MM.1S (cell line): Measurements from ENCODE around the gene XRCC6.

Experiments
- DNase-seq: peaks from one replicate; pipeline ENCODE4 v3.0.0-alpha.2; 2015
- H2AFZ ChIP-seq: fragments of 300-600 bp; sonication (generic); 2 replicates; pipeline ENCODE4 v1.6.0; 2016; ENCODE audit warnings: antibody characterized with exemption, low read length
- H3F3A ChIP-seq: fragments of 300-600 bp; sonication (generic); 2 replicates; pipeline ENCODE4 v1.6.1; 2016; ENCODE audit warnings: mild to moderate bottlenecking, antibody characterized with exemption, low read length, moderate library complexity, mixed read lengths; ENCODE audit not compliant: insufficient read depth
- H3K27ac ChIP-seq: fragments of 300-600 bp; sonication (generic); 2 replicates; pipeline ENCODE4 v1.5.1; 2016; ENCODE audit warnings: mild to moderate bottlenecking, low read length
- H3K27me3 ChIP-seq: fragments of 300-600 bp; sonication (generic); replicated peaks from 2 replicates; pipeline ENCODE4 v1.6.0; 2016; ENCODE audit warnings: low read length; ENCODE audit not compliant: insufficient read depth
- H3K36me3 ChIP-seq: fragments of 300-600 bp; sonication (generic); replicated peaks from 2 replicates; pipeline ENCODE4 v1.6.1; 2016; ENCODE audit warnings: mild to moderate bottlenecking, low read length, mixed read lengths; ENCODE audit not compliant: insufficient read depth
- H3K4me1 ChIP-seq: fragments of 300-600 bp; sonication (generic); 2 replicates; pipeline ENCODE4 v1.6.1; 2016; ENCODE audit warnings: low read length, mixed read lengths
- H3K4me2 ChIP-seq: fragments of 300-600 bp; sonication (generic); 2 replicates; pipeline ENCODE4 v1.6.0; 2016; ENCODE audit warnings: low read depth, low read length
- H3K4me3 ChIP-seq: fragments of 300-600 bp; sonication (generic); 2 replicates; pipeline ENCODE4 v1.5.1; 2016; ENCODE audit warnings: low read length, mixed read lengths
- H3K79me2 ChIP-seq: fragments of 300-600 bp; sonication (generic); 2 replicates; pipeline ENCODE4 v1.6.1; 2016; ENCODE audit warnings: mixed run types, low read length, mixed read lengths
- H3K9ac ChIP-seq: fragments of 300-600 bp; sonication (generic); 2 replicates; pipeline ENCODE4 v1.6.1; 2016; ENCODE audit warnings: low read length, mixed read lengths
- H3K9me2 ChIP-seq: fragments of 300-600 bp; sonication (generic); replicated peaks from 2 replicates; pipeline ENCODE4 v1.6.1; 2016; ENCODE audit warnings: mild to moderate bottlenecking, low read length, mixed read lengths; ENCODE audit not compliant: insufficient read depth
- H3K9me3 ChIP-seq: fragments of 300-600 bp; sonication (generic); replicated peaks from 2 replicates; pipeline ENCODE4 v1.6.1; 2016; ENCODE audit warnings: mild to moderate bottlenecking, low read length, mixed read lengths; ENCODE audit not compliant: insufficient read depth
- H4K20me1 ChIP-seq: fragments of 300-600 bp; sonication (generic); 2 replicates; pipeline ENCODE4 v1.6.1; 2016; ENCODE audit warnings: mild to moderate bottlenecking, low read length, moderate library complexity, mixed read lengths; ENCODE audit not compliant: insufficient read depth
- EZH2 ChIP-seq: fragments of 300-600 bp; sonication (generic); optimal IDR thresholded peaks from 2 replicates; pipeline ENCODE3; 2017; ENCODE audit warnings: low read depth, mild to moderate bottlenecking, antibody characterized with exemption, low read length, mixed read lengths
- EZH2phosphoT487 ChIP-seq: fragments of 300-600 bp; sonication (generic); IDR thresholded peaks from 2 replicates; pipeline ENCODE4 v1.6.1; 2018; ENCODE audit warnings: antibody characterized with exemption, low read length
- TF ChIP-seq, protein P1 (sequence below): fragments of 300-600 bp; sonication (generic); IDR thresholded peaks from 2 replicates; pipeline ENCODE4 v1.5.1; 2016; ENCODE audit warnings: antibody characterized with exemption, low read length, mixed read lengths

The XRCC6 gene

GRCh38 chr22:41682033-41682807 is 61.1 kb downstream of the XRCC6 start:
- Histone ChIP-seq H3K27me3 (no peaks in the 10 kb centered on the region), H3K9me3 (no peaks in the 10 kb centered on the region), H4K20me1 (peaks cover 18% of the 10 kb centered on the region), H3K4me2 (peak overlapping the region; percentile 48), H3F3A (peaks cover 7% of the 10 kb centered on the region; the same call in 1 of the 2 replicates), H3K9ac (peak overlapping the region; percentile 65), H3K36me3 (peaks cover 14% of the 10 kb centered on the region; the same call in 1 of the 2 replicates), H3K4me3 (peak overlapping the region; percentile 60), H3K27ac (peak overlapping the region; percentile 69; the same call in 1 of the 2 replicates), H3K9me2 (no peaks in the 10 kb centered on the region), H3K79me2 (peaks cover 97% of the 10 kb centered on the region), H2AFZ (no peak overlapping the region), H3K4me1 (0 out of 2 replicates have a peak, but pooled peaks cover 3% of the 10 kb centered on the region)
- TF ChIP-seq EZH2phosphoT487 (no peak), EZH2 (no peak)
- TF ChIP-seq, protein P1, sequence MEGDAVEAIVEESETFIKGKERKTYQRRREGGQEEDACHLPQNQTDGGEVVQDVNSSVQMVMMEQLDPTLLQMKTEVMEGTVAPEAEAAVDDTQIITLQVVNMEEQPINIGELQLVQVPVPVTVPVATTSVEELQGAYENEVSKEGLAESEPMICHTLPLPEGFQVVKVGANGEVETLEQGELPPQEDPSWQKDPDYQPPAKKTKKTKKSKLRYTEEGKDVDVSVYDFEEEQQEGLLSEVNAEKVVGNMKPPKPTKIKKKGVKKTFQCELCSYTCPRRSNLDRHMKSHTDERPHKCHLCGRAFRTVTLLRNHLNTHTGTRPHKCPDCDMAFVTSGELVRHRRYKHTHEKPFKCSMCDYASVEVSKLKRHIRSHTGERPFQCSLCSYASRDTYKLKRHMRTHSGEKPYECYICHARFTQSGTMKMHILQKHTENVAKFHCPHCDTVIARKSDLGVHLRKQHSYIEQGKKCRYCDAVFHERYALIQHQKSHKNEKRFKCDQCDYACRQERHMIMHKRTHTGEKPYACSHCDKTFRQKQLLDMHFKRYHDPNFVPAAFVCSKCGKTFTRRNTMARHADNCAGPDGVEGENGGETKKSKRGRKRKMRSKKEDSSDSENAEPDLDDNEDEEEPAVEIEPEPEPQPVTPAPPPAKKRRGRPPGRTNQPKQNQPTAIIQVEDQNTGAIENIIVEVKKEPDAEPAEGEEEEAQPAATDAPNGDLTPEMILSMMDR, result no peak
- DNase-seq, result peak; percentile 73

- Histone ChIP-seq H3K4me3 (peak overlapping the region; percentile 60), H3K36me3 (peaks cover 14% of the 10 kb centered on the region; the same call in 1 of the 2 replicates), H4K20me1 (peaks cover 18% of the 10 kb centered on the region), H3F3A (peaks cover 7% of the 10 kb centered on the region), H2AFZ (no peak overlapping the region), H3K4me1 (0 out of 2 replicates have a peak, but pooled peaks cover 7% of the 10 kb centered on the region), H3K79me2 (peaks cover 99% of the 10 kb centered on the region), H3K27ac (peak overlapping the region; percentile 69; the same call in 1 of the 2 replicates), H3K9ac (peak overlapping the region; percentile 65), H3K27me3 (no peaks in the 10 kb centered on the region), H3K9me2 (no peaks in the 10 kb centered on the region), H3K9me3 (no peaks in the 10 kb centered on the region), H3K4me2 (peak overlapping the region; percentile 48; the same call in 1 of the 2 replicates)
- TF ChIP-seq EZH2phosphoT487 (no peak), EZH2 (no peak)
- TF ChIP-seq, protein P1, result no peak
- DNase-seq, result no peak
These were observed 62.0 kb downstream of the XRCC6 start for GRCh38 chr22:41683052-41683451.

DNA sequence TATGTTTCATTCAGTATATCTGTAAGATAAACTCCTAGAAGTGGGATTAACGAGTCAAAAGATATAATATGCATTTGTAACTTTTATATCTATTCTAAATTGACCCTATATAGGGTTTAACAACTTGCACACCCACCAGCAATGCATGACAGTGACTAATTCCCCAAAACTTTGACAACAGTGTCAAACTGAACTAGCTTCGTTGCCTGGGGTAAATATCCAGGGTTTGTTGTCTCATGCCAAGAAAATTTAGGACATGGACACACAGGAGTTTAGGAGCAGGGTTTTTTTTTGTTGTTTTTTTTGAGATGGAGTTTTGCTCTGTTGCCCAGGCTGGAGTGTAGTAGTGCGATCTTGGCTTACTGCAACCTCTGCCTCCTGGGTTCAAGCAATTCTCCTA is 62.5 kb downstream of the XRCC6 start:
- H3K36me3 ChIP-seq, result peaks cover 9% of the 10 kb centered on the region; the same call in 1 of the 2 replicates

More for the DNA sequence above, 62.5 kb downstream of the XRCC6 start:
- H3K9ac ChIP-seq, result no peak overlapping the region
- TF ChIP-seq, protein P1, result no peak
- TF ChIP-seq EZH2, result no peak
- no peak for TF ChIP-seq EZH2phosphoT487
- peaks cover 14% of the 10 kb centered on the region; the same call in 1 of the 2 replicates for H4K20me1 ChIP-seq
- H3K27me3 ChIP-seq, result no peaks in the 10 kb centered on the region
- H3F3A ChIP-seq, result peaks cover 11% of the 10 kb centered on the region
- H3K79me2 ChIP-seq, result peaks cover 99% of the 10 kb centered on the region
- no peaks in the 10 kb centered on the region for H3K9me2 ChIP-seq
- H3K4me3 ChIP-seq, result no peak overlapping the region
- H3K4me2 ChIP-seq, result no peak overlapping the region
- no peak overlapping the region for H3K27ac ChIP-seq
- no peak for DNase-seq
- H3K9me3 ChIP-seq, result no peaks in the 10 kb centered on the region
- H3K4me1 ChIP-seq, result 0 out of 2 replicates have a peak, but pooled peaks cover 7% of the 10 kb centered on the region
- H2AFZ ChIP-seq, result no peak overlapping the region
